Transverse colon (tissue), 4 donors: ENCODE results near the gene ME1.

Source experiments
- CTCF ChIP-seq, 5 experiments: fragments of 200-600 bp in 3 of 5; fragments of 450-650 bp in 2 of 5; sonication (generic) in 3 of 5; IDR thresholded peaks; 1 replicate in 2 of 5; 2 replicates in 3 of 5; pipeline ENCODE4 v1.5.1; 2016 to 2017; ENCODE audit warnings: antibody characterized with exemption in 5 of 5, inconsistent platforms in 3 of 5, mild to moderate bottlenecking in 2 of 5, moderate library complexity in 1 of 5
- EP300 ChIP-seq: sonication (generic); formaldehyde crosslinking; IDR thresholded peaks from one replicate; pipeline ENCODE4 v1.6.1; 2017; ENCODE audit warnings: antibody characterized with exemption, low read depth
- POLR2A ChIP-seq: fragments of 450-650 bp; IDR thresholded peaks from one replicate; pipeline ENCODE4 v1.6.1; 2016; ENCODE audit warnings: antibody characterized with exemption, mild to moderate bottlenecking, moderate library complexity
- POLR2AphosphoS5 ChIP-seq, 3 donors: sonication (generic); formaldehyde crosslinking; IDR thresholded peaks; one replicate each; pipeline ENCODE4 v1.6.1; 2016; ENCODE audit warnings: antibody characterized with exemption in 3 of 3

DNA sequence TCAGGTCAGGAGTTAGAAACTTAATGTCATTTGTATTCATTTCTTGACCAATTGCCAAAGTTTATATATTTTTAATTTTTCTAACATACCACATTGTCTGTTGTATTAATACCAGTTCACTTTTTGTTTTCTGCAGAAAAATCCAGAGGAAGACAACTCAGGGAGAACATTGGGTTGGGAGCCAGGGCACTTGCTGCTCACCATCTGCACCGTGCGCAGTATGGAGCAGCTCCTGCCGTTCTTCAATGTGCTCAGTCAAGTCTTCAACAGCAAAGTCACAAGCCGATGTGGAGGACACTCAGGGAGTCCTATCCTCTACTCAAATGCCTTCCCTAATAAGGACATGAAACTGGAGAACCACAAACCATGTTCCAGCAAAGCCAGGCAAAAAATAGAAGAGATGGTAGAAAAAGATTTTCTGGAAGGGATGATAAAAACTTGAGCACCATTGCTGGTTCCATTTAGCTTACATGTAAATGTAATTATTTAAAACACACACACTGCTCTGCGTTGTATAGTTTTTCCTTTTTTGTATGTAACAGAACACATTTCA lies 263.0 kb downstream of the ME1 start:
- TF ChIP-seq POLR2A (no peak), CTCF (IDR thresholded peaks at IDR 0.05) (no peak), POLR2AphosphoS5 (IDR thresholded peaks at IDR 0.05) (no peak), EP300 (no peak)
